Suprapubic skin (tissue), 4 donors: ENCODE data around the gene IL4I1. TPM values are rescaled to one million over a fixed set of nuclear protein-coding genes. Genes with fewer than 3 reads are reported as not detected.

Experiments
- DNase-seq, 2 donors: peaks; one replicate each; pipeline ENCODE4 v3.0.0-alpha.2; 2019; ENCODE audit warnings: low spot score in 2 of 2
- H3K27ac ChIP-seq: fragments of 200-600 bp; sonication (generic); one replicate; pipeline ENCODE4 v1.5.1; 2019
- H3K27me3 ChIP-seq: fragments of 200-600 bp; sonication (generic); one replicate; pipeline ENCODE4 v1.5.1; 2019
- H3K36me3 ChIP-seq: fragments of 200-600 bp; sonication (generic); one replicate; pipeline ENCODE4 v1.5.1; 2019
- H3K4me1 ChIP-seq: fragments of 200-600 bp; sonication (generic); one replicate; pipeline ENCODE4 v1.5.1; 2019
- H3K4me3 ChIP-seq: fragments of 200-600 bp; sonication (generic); one replicate; pipeline ENCODE4 v1.5.1; 2019; ENCODE audit warnings: mild to moderate bottlenecking
- H3K9me3 ChIP-seq: fragments of 200-600 bp; sonication (generic); one replicate; pipeline ENCODE4 v1.5.1; 2019
- CTCF ChIP-seq, 2 donors: fragments of 200-600 bp in 1 of 2; fragments of 450-650 bp in 1 of 2; sonication (generic) in 1 of 2; IDR thresholded peaks; one replicate each; pipeline ENCODE4 v1.5.1; 2016 to 2019; ENCODE audit warnings: antibody characterized with exemption in 2 of 2, mild to moderate bottlenecking in 1 of 2, moderate library complexity in 1 of 2
- EP300 ChIP-seq: sonication (generic); formaldehyde crosslinking; IDR thresholded peaks from one replicate; pipeline ENCODE4 v1.6.1; 2017; ENCODE audit warnings: antibody characterized with exemption
- POLR2A ChIP-seq, 2 donors: fragments of 450-650 bp; IDR thresholded peaks; one replicate each; pipeline ENCODE4 v1.6.1; 2017; ENCODE audit warnings: antibody characterized with exemption in 2 of 2, mild to moderate bottlenecking in 2 of 2, moderate library complexity in 2 of 2
- POLR2AphosphoS5 ChIP-seq, 3 donors: sonication (generic); formaldehyde crosslinking; IDR thresholded peaks; one replicate each; pipeline ENCODE4 v1.6.1; 2017; ENCODE audit warnings: antibody characterized with exemption in 3 of 3
- WGBS: methylation state at CpG from one replicate; pipeline ENCODE4 v1.1.5; 2018; 5-methylcytosine and 5-hydroxymethylcytosine counted together
- total RNA-seq, 4 donors: library from RNA; depleted of rRNA; stranded (reverse); fragments of >200 nt; gene quantifications; one replicate each; pipeline ENCODE4 v1.1.0, GENCODE V29; 2016

Gene IL4I1
- total RNA-seq, 4 donors from 2014 or later = 0.89 TPM; not detected in 3

GRCh38 chr19:49857061-49857837 lies 39.4 kb downstream of the IL4I1 start:
- Histone ChIP-seq H3K27ac (no peak overlapping the region), H3K36me3 (peaks cover 75% of the 10 kb centered on the region)

GRCh38 chr19:49856574-49857021 lies 40.1 kb downstream of the IL4I1 start:
- DNase-seq = peak in 1 of 2 donors; percentile 64
- H3K9me3 ChIP-seq = no peaks in the 10 kb centered on the region
- WGBS = no CpG with 5 or more reads among the region's 18 CpGs
- H3K27ac ChIP-seq = no peak overlapping the region
- no peak overlapping the region for H3K4me3 ChIP-seq
- peaks cover 69% of the 10 kb centered on the region for H3K36me3 ChIP-seq
- H3K27me3 ChIP-seq = no peaks in the 10 kb centered on the region
- TF ChIP-seq POLR2A (IDR thresholded peaks at IDR 0.05) (no peak), CTCF (IDR thresholded peaks at IDR 0.05) (no peak), POLR2AphosphoS5 (IDR thresholded peaks at IDR 0.05) (no peak), EP300 (no peak)
- peaks cover 40% of the 10 kb centered on the region for H3K4me1 ChIP-seq

More at GRCh38 chr19:49857061-49857837, 39.4 kb downstream of the IL4I1 start:
- Histone ChIP-seq H3K9me3 (no peaks in the 10 kb centered on the region), H3K4me1 (peaks cover 34% of the 10 kb centered on the region), H3K4me3 (no peak overlapping the region), H3K27me3 (no peaks in the 10 kb centered on the region)
- TF ChIP-seq EP300 (no peak), CTCF (IDR thresholded peaks at IDR 0.05) (no peak), POLR2AphosphoS5 (IDR thresholded peaks at IDR 0.05) (no peak), POLR2A (IDR thresholded peaks at IDR 0.05) (no peak)
- DNase-seq = peak in 1 of 2 donors; percentile 61
- WGBS = 94% methylated on average over 14 of the region's 26 CpGs

- H3K27me3 ChIP-seq = no peaks in the 10 kb centered on the region
- H3K4me3 ChIP-seq = no peak overlapping the region
- WGBS = 87% methylated on average over 15 of the region's 21 CpGs
- H3K36me3 ChIP-seq = peaks cover 63% of the 10 kb centered on the region
- peaks cover 34% of the 10 kb centered on the region for H3K4me1 ChIP-seq
- peak in 1 of 2 donors; percentile 63 for DNase-seq
- no peaks in the 10 kb centered on the region for H3K9me3 ChIP-seq
- TF ChIP-seq CTCF (IDR thresholded peaks at IDR 0.05) = no peak
- no peak for TF ChIP-seq POLR2AphosphoS5 (IDR thresholded peaks at IDR 0.05)
- no peak for TF ChIP-seq EP300
- no peak for TF ChIP-seq POLR2A (IDR thresholded peaks at IDR 0.05)
- no peak overlapping the region for H3K27ac ChIP-seq
Measured at GRCh38 chr19:49855676-49856573, 40.8 kb downstream of the IL4I1 start.

- no peak for DNase-seq
- Histone ChIP-seq H3K4me1 (peaks cover 30% of the 10 kb centered on the region), H3K4me3 (no peak overlapping the region), H3K27me3 (no peaks in the 10 kb centered on the region), H3K9me3 (no peaks in the 10 kb centered on the region), H3K36me3 (peaks cover 57% of the 10 kb centered on the region), H3K27ac (no peak overlapping the region)
- TF ChIP-seq POLR2A (IDR thresholded peaks at IDR 0.05) (no peak), CTCF (IDR thresholded peaks at IDR 0.05) (no peak), EP300 (no peak), POLR2AphosphoS5 (IDR thresholded peaks at IDR 0.05) (no peak)
- WGBS = 83% methylated on average over 12 of the region's 12 CpGs
Measured at GRCh38 chr19:49855277-49855675, 41.4 kb downstream of the IL4I1 start.
